K562 (cell line): ENCODE measurements around the gene NOTCH1. TPM values are rescaled to one million over a fixed set of nuclear protein-coding genes. Genes with fewer than 3 reads are reported as not detected.

Experiments used
- BRF2 ChIP-seq: IDR thresholded peaks from 3 replicates; pipeline ENCODE4 v1.6.1; 2011; ENCODE audit warnings: borderline replicate concordance, mild to moderate bottlenecking; ENCODE audit not compliant: insufficient read length, insufficient read depth
- E2F5 ChIP-seq: sonication (generic); formaldehyde crosslinking; IDR thresholded peaks from 2 replicates; pipeline ENCODE4 v1.8.0; 2022; ENCODE audit warnings: mild to moderate bottlenecking, missing genetic modification reagents
- HMGXB4 ChIP-seq: sonication (generic); formaldehyde crosslinking; IDR thresholded peaks from 2 replicates; pipeline ENCODE4 v1.8.1; 2023; ENCODE audit warnings: mild to moderate bottlenecking, missing genetic modification reagents
- MBD1 ChIP-seq: fragments of 250-450 bp; sonication (Bioruptor Pico); IDR thresholded peaks from 2 replicates; pipeline ENCODE4 v1.8.0; 2022; ENCODE audit warnings: inconsistent platforms
- MCM3 ChIP-seq: fragments of 450-650 bp; IDR thresholded peaks from 2 replicates; pipeline ENCODE4 v1.6.1; 2016
- NCOA6 ChIP-seq: fragments of 450-650 bp; IDR thresholded peaks from 2 replicates; pipeline ENCODE4 v1.6.1; 2017; ENCODE audit warnings: mild to moderate bottlenecking
- PRDM10 ChIP-seq: fragments of 450-650 bp; IDR thresholded peaks from 2 replicates; pipeline ENCODE4 v1.6.1; 2018; ENCODE audit not compliant: partially characterized antibody
- SREBF2 ChIP-seq: sonication (generic); formaldehyde crosslinking; IDR thresholded peaks from 2 replicates; pipeline ENCODE4 v1.4.0; 2020; ENCODE audit warnings: mild to moderate bottlenecking, missing genetic modification reagents
- TFAP4 ChIP-seq: sonication (generic); formaldehyde crosslinking; IDR thresholded peaks from 2 replicates; pipeline ENCODE4 v1.8.0; 2022; ENCODE audit warnings: missing genetic modification reagents, mild to moderate bottlenecking, moderate library complexity, borderline replicate concordance
- ZNF592 ChIP-seq: fragments of 450-650 bp; IDR thresholded peaks from 2 replicates; pipeline ENCODE4 v1.6.1; 2017; ENCODE audit warnings: antibody characterized with exemption, mild to moderate bottlenecking
- polyA plus RNA-seq, 8 experiments: library from polyadenylated mRNA; depleted of rRNA in 4 of 8; stranded (reverse) in 5 of 8; unstranded in 3 of 8; fragments of >200 nt; fragmentation: Nextera tagmentation in 2 of 8; fragmentation: Illumina TruSeq in 1 of 8; extraction: Ambion mirVana in 2 of 8; extraction: Trizol in 1 of 8; gene quantifications; 2 replicates each; pipeline versions ENCODE4 v1.2.1 to v1.2.3, GENCODE V29; 2011 to 2014; ENCODE audit warnings: inconsistent platforms in 1 of 8, missing spikeins in 1 of 8
- total RNA-seq, 7 experiments: library from RNA; depleted of rRNA in 6 of 7; stranded (reverse); fragments of >200 nt in 6 of 7; fragmentation: Illumina TruSeq in 2 of 7; extraction: Trizol in 2 of 7; gene quantifications; 2 replicates each; pipeline versions ENCODE4 v1.2.1 to v1.2.3, GENCODE V29; 2011 to 2021; ENCODE audit warnings: low replicate concordance in 1 of 7

NOTCH1 gene
- total and polyA plus RNA-seq, 9 of the 15 experiments (the other 6 are each of a cell fraction or from before 2014, with no cell fraction given) = 0.03 to 31.4 (median 2.3) TPM

GRCh38 chr9:136488247-136489214 is 57.3 kb downstream of the NOTCH1 start (continued):
- TF ChIP-seq PRDM10 (peak; percentile 14), E2F5 (CRISPR knock-in tag) (no peak), HMGXB4 (no peak), MCM3 (no peak), BRF2 (no peak), SREBF2 (no peak), TFAP4 (CRISPR knock-in tag) (peak; percentile 68; the same call in 1 of the 2 replicates), ZNF592 (no peak), NCOA6 (no peak), MBD1 (CRISPR knock-in tag) (no peak)
